PC-9 (cell line): Measurements from ENCODE around the gene COASY. TPM values are rescaled to one million over a fixed set of nuclear protein-coding genes. Genes with fewer than 3 reads are reported as not detected.
"Not testable (repeated sequence)": the region's sequence is repeated elsewhere in the genome, so short reads cannot be mapped to it uniquely, and the experiment has no call there.

Experiments used
- BruUV-seq: library from RNA; stranded (reverse); fragments of 400-500 nt; replicated peaks from 2 replicates; lab custom pipeline; 2021; lab: Mats Ljungman, UMichigan
- CTCF ChIA-PET: fragments of 300-600 bp; sonication (Branson Sonifier 250); formaldehyde crosslinking; loops from one replicate; lab custom pipeline; 2022; ENCODE audit warnings: antibody characterized with exemption; lab: Charles Lee
- POLR2A ChIA-PET: fragments of 300-600 bp; sonication (Branson Sonifier 250); formaldehyde crosslinking; loops from one replicate; lab custom pipeline; 2022; ENCODE audit warnings: antibody characterized with exemption; ENCODE audit not compliant: unreplicated experiment; lab: Charles Lee
- DNase-seq, 2 experiments: peaks; one replicate each; pipeline versions ENCODE4 v3.0.0 to v3.0.0-alpha.2; 2015 to 2022; ENCODE audit warnings: mixed read lengths in 1 of 2
- H2AFZ ChIP-seq: fragments of 200-600 bp; sonication (generic); 2 replicates; pipeline ENCODE4 v1.8.1; 2017; ENCODE audit warnings: antibody characterized with exemption
- H3F3A ChIP-seq: fragments of 200-600 bp; sonication (generic); 2 replicates; pipeline ENCODE4 v1.8.1; 2017; ENCODE audit warnings: antibody characterized with exemption, mild to moderate bottlenecking, low read depth; ENCODE audit not compliant: insufficient read depth
- H3K27ac ChIP-seq: fragments of 200-600 bp; sonication (generic); 2 replicates; pipeline ENCODE4 v1.6.1; 2016; ENCODE audit warnings: mixed run types
- H3K27me3 ChIP-seq: fragments of 200-600 bp; sonication (generic); 2 replicates; pipeline ENCODE4 v1.6.1; 2016; ENCODE audit warnings: low read depth, mixed run types; ENCODE audit not compliant: insufficient read depth
- H3K36me3 ChIP-seq: fragments of 200-600 bp; sonication (generic); 2 replicates; pipeline ENCODE4 v1.6.1; 2016; ENCODE audit warnings: low read depth, mixed run types
- H3K4me1 ChIP-seq: fragments of 200-600 bp; sonication (generic); replicated peaks from 2 replicates; pipeline ENCODE4 v1.6.1; 2016; ENCODE audit warnings: mixed run types; ENCODE audit not compliant: insufficient read depth
- H3K4me2 ChIP-seq: fragments of 200-600 bp; sonication (generic); 2 replicates; pipeline ENCODE4 v1.6.1; 2017; ENCODE audit warnings: mixed run types
- H3K4me3 ChIP-seq: fragments of 200-600 bp; sonication (generic); 2 replicates; pipeline ENCODE4 v1.6.1; 2016; ENCODE audit warnings: mixed run types
- H3K79me2 ChIP-seq: fragments of 200-600 bp; sonication (generic); 2 replicates; pipeline ENCODE4 v1.6.1; 2017; ENCODE audit warnings: low read depth, mixed run types
- H3K9me2 ChIP-seq: fragments of 200-600 bp; sonication (generic); 2 replicates; pipeline ENCODE4 v1.8.1; 2017; ENCODE audit warnings: mild to moderate bottlenecking; ENCODE audit not compliant: insufficient read depth
- H3K9me3 ChIP-seq: fragments of 200-600 bp; sonication (generic); 2 replicates; pipeline ENCODE4 v1.8.1; 2016; ENCODE audit warnings: low read depth; ENCODE audit not compliant: insufficient read depth
- H4K20me1 ChIP-seq: fragments of 200-600 bp; sonication (generic); 2 replicates; pipeline ENCODE4 v1.8.1; 2017; ENCODE audit not compliant: insufficient read depth
- CTCF ChIP-seq: fragments of 200-600 bp; sonication (generic); conservative IDR thresholded peaks from 2 replicates; pipeline ENCODE4 v1.6.1; 2017; ENCODE audit warnings: mixed run types, antibody characterized with exemption, mild to moderate bottlenecking, moderate library complexity
- EZH2 ChIP-seq: fragments of 200-600 bp; sonication (generic); IDR thresholded peaks from 2 replicates; pipeline ENCODE4 v1.8.0; 2017; ENCODE audit warnings: antibody characterized with exemption, low read depth
- intact Hi-C: fragments of 100-400 bp; cut with micrococcal nuclease; formaldehyde crosslinking; loops from one replicate; pipeline ENCODE4 v1.10.0; 2022; ENCODE audit not compliant: unreplicated experiment
- total RNA-seq: library from RNA; stranded (reverse); gene quantifications from 2 replicates; pipeline ENCODE4 v1.2.3, GENCODE V29; 2021

Gene COASY
- total RNA-seq, 1 experiment from 2014 or later = 152 TPM

- Histone ChIP-seq H3K4me3 (peak within 1 kb of the TSS; percentile 99), H3K4me2 (peak within 1 kb of the TSS; percentile 100), H4K20me1 (peaks cover 7% of the 10 kb centered on the region; the same call in 1 of the 2 replicates), H3K36me3 (peaks cover 19% of the 10 kb centered on the region; the same call in 1 of the 2 replicates), H3K9me2 (no peaks in the 10 kb centered on the region), H2AFZ (peak within 1 kb of the TSS; percentile 97), H3K4me1 (peaks cover 13% of the 10 kb centered on the region), H3F3A (peaks cover 11% of the 10 kb centered on the region), H3K9me3 (no peaks in the 10 kb centered on the region), H3K27ac (peak within 1 kb of the TSS; percentile 48), H3K79me2 (peaks cover 68% of the 10 kb centered on the region), H3K27me3 (no peaks in the 10 kb centered on the region)
- CTCF ChIA-PET = interaction anchor here (1.0 kb wide), 1 partner anchor 69 kb away, joined by 3 read pairs; no protein-coding TSS in a partner anchor
- POLR2A ChIA-PET = interaction anchor here (0.6 to 1.2 kb wide), 4 partner anchors 9 to 556 kb away, joined by 3 to 9 read pairs (median 6); no protein-coding TSS in a partner anchor
- intact Hi-C loops = loop anchor here (1.0 kb wide), 1 partner anchor 68 kb away; no protein-coding TSS in a partner anchor
- peak; percentile 94 to 99 for DNase-seq
- no TSS peak for BruUV-seq
- no peak for TF ChIP-seq EZH2
- TF ChIP-seq CTCF = peak; percentile 44; the same call in 1 of the 2 replicates
These were observed 47.4 kb downstream of the COASY start, which contains the start of the genes RETREG3 and TUBG1 for GRCh38 chr17:42609182-42609813. Gene RETREG3, minus strand, starts transcription at chr17:42609374. Its CDS starts 50 bp downstream, at chr17:42609324. Gene TUBG1, plus strand, starts transcription at chr17:42609683. Its CDS starts 55 bp downstream, at chr17:42609738.

GRCh38 chr17:42609814-42610801 lies 48.2 kb downstream of the COASY start:
- peaks cover 19% of the 10 kb centered on the region; the same call in 1 of the 2 replicates for H3K36me3 ChIP-seq
- peak overlapping the region; percentile 10 for H3K27ac ChIP-seq
- BruUV-seq = TSS peak; percentile 51
- H2AFZ ChIP-seq = peak overlapping the region; percentile 97
- peaks cover 13% of the 10 kb centered on the region for H3K4me1 ChIP-seq
- CTCF ChIA-PET = interaction anchor here (0.5 to 1.0 kb wide), 2 partner anchors 10 to 68 kb away, joined by 3 to 4 read pairs; no protein-coding TSS in a partner anchor
- H3K27me3 ChIP-seq, H3K9me3 ChIP-seq, H3K9me2 ChIP-seq, H4K20me1 ChIP-seq: not testable (repeated sequence)
- POLR2A ChIA-PET = interaction anchor here (0.6 to 1.0 kb wide), 3 partner anchors 9 to 557 kb away, joined by 3 to 9 read pairs (median 4); no protein-coding TSS in a partner anchor
- intact Hi-C loops = loop anchor here (1.0 kb wide), 1 partner anchor 67 kb away; no protein-coding TSS in a partner anchor
- DNase-seq = peak; percentile 51 to 61
- H3K4me2 ChIP-seq = peak overlapping the region; percentile 75
- peaks cover 17% of the 10 kb centered on the region for H3F3A ChIP-seq
- H3K79me2 ChIP-seq = peaks cover 59% of the 10 kb centered on the region
- H3K4me3 ChIP-seq = peak overlapping the region; percentile 99

- CTCF ChIA-PET = no interaction called here
- no peak overlapping the region for H3K4me2 ChIP-seq
- H3K9me3 ChIP-seq = no peaks in the 10 kb centered on the region
- H3K4me1 ChIP-seq = peaks cover 12% of the 10 kb centered on the region
- H4K20me1 ChIP-seq = 0 out of 2 replicates have a peak, but pooled peaks cover 7% of the 10 kb centered on the region
- H3K79me2 ChIP-seq = peaks cover 40% of the 10 kb centered on the region
- H2AFZ ChIP-seq = no peak overlapping the region
- H3K9me2 ChIP-seq = no peaks in the 10 kb centered on the region
- no peak for DNase-seq
- no peaks in the 10 kb centered on the region for H3K27me3 ChIP-seq
- H3F3A ChIP-seq = peaks cover 17% of the 10 kb centered on the region
- no peak for TF ChIP-seq EZH2
- TF ChIP-seq CTCF = no peak
- BruUV-seq = no TSS peak
- H3K27ac ChIP-seq = no peak overlapping the region
- H3K4me3 ChIP-seq = no peak overlapping the region
- intact Hi-C loops = no loop called here
- POLR2A ChIA-PET = no interaction called here
- peaks cover 19% of the 10 kb centered on the region; the same call in 1 of the 2 replicates for H3K36me3 ChIP-seq
These were observed 50.1 kb downstream of the COASY start for GRCh38 chr17:42612013-42612412.
